RWPE2 (cell line): ENCODE measurements around the gene FLRT1.
A peak's percentile ranks its signal among the peaks of the same experiment; 100 is the strongest.

Experiments
- ATAC-seq: fragments of 200-7000 bp; cut with Tn5 transposase; 3 replicates; pipeline ENCODE4 v1.9.1; 2021; ENCODE audit warnings: low read depth
- DNase-seq: peaks from one replicate; pipeline ENCODE4 v3.0.0-alpha.2; 2020; ENCODE audit warnings: low spot score
- H3K27ac ChIP-seq: fragments of 450-650 bp; 2 replicates; pipeline ENCODE4 v1.5.1; 2017; ENCODE audit warnings: mild to moderate bottlenecking; ENCODE audit not compliant: poor library complexity, severe bottlenecking
- H3K27me3 ChIP-seq: fragments of 250-450 bp; sonication (Bioruptor Pico); 2 replicates; pipeline ENCODE4 v1.5.1; 2021; ENCODE audit warnings: mild to moderate bottlenecking, moderate library complexity; ENCODE audit not compliant: insufficient read depth, poor library complexity, severe bottlenecking
- H3K36me3 ChIP-seq: fragments of 250-450 bp; sonication (Bioruptor Pico); 2 replicates; pipeline ENCODE4 v1.5.1; 2020; ENCODE audit warnings: low read depth, mild to moderate bottlenecking, moderate library complexity
- H3K4me1 ChIP-seq: fragments of 250-450 bp; sonication (Bioruptor Pico); 2 replicates; pipeline ENCODE4 v1.5.1; 2021; ENCODE audit warnings: mild to moderate bottlenecking, moderate library complexity; ENCODE audit not compliant: insufficient read depth, poor library complexity, severe bottlenecking
- H3K4me3 ChIP-seq: fragments of 250-450 bp; sonication (Bioruptor Pico); 2 replicates; pipeline ENCODE4 v1.5.1; 2021; ENCODE audit warnings: mild to moderate bottlenecking, moderate library complexity; ENCODE audit not compliant: severe bottlenecking
- H3K9me3 ChIP-seq: fragments of 250-450 bp; sonication (Bioruptor Pico); 2 replicates; pipeline ENCODE4 v1.5.1; 2021; ENCODE audit warnings: mild to moderate bottlenecking, moderate library complexity; ENCODE audit not compliant: severe bottlenecking
- CTCF ChIP-seq: fragments of 450-650 bp; IDR thresholded peaks from one replicate; pipeline ENCODE4 v1.5.1; 2017; ENCODE audit warnings: mild to moderate bottlenecking, moderate library complexity; ENCODE audit not compliant: poor library complexity, severe bottlenecking

The FLRT1 gene

GRCh38 chr11:64035576-64035975 lies at the start of gene FLRT1:
Gene FLRT1 (plus strand): TSS chr11:64035931. CDS start chr11:64116268, 80,337 bp downstream.
- peaks cover 40% of the 10 kb centered on the region for H3K27me3 ChIP-seq
- ATAC-seq (no peak), DNase-seq (no peak)

GRCh38 chr11:63986156-63986931 lies 49.4 kb upstream of the FLRT1 start, which contains the start of gene OTUB1:
Gene OTUB1 (plus strand): TSS chr11:63986438. CDS start chr11:63986457, 19 bp downstream.
- ATAC-seq = peak; percentile 91
- no peaks in the 10 kb centered on the region for H3K9me3 ChIP-seq
- peaks cover 28% of the 10 kb centered on the region for H3K36me3 ChIP-seq
- peak within 1 kb of the TSS; percentile 81 for H3K4me3 ChIP-seq
- DNase-seq = peak; percentile 96
- no peaks in the 10 kb centered on the region for H3K27me3 ChIP-seq
- TF ChIP-seq CTCF = no peak
- H3K4me1 ChIP-seq = no peaks in the 10 kb centered on the region
- H3K27ac ChIP-seq = peak within 1 kb of the TSS; percentile 77

More at GRCh38 chr11:64035576-64035975, at the start of gene FLRT1:
- no peak for TF ChIP-seq CTCF
- Histone ChIP-seq H3K36me3 (no peaks in the 10 kb centered on the region), H3K4me3 (no peak within 1 kb of the TSS), H3K4me1 (no peaks in the 10 kb centered on the region), H3K9me3 (no peaks in the 10 kb centered on the region), H3K27ac (no peak within 1 kb of the TSS)

GRCh38 chr11:63986932-63987513 lies 48.7 kb upstream of the FLRT1 start:
- peak overlapping the region; percentile 77 for H3K27ac ChIP-seq
- no peaks in the 10 kb centered on the region for H3K9me3 ChIP-seq
- peak overlapping the region; percentile 81 for H3K4me3 ChIP-seq
- no peak for DNase-seq
- ATAC-seq = no peak; the same call in 2 of the 3 replicates
- TF ChIP-seq CTCF = no peak
- no peaks in the 10 kb centered on the region for H3K27me3 ChIP-seq
- H3K36me3 ChIP-seq = peaks cover 32% of the 10 kb centered on the region
- no peaks in the 10 kb centered on the region for H3K4me1 ChIP-seq

- Histone ChIP-seq H3K4me3 (no peak overlapping the region), H3K4me1 (no peaks in the 10 kb centered on the region), H3K9me3 (no peaks in the 10 kb centered on the region), H3K27ac (no peak overlapping the region), H3K27me3 (no peaks in the 10 kb centered on the region), H3K36me3 (peaks cover 53% of the 10 kb centered on the region)
- TF ChIP-seq CTCF = no peak
- DNase-seq = no peak
- ATAC-seq = no peak
Measured at GRCh38 chr11:63991558-63991957, 44.2 kb upstream of the FLRT1 start.

GRCh38 chr11:63993100-63993499 lies 42.6 kb upstream of the FLRT1 start:
- no peaks in the 10 kb centered on the region for H3K27me3 ChIP-seq
- H3K36me3 ChIP-seq = peaks cover 62% of the 10 kb centered on the region
- ATAC-seq (no peak), DNase-seq (no peak)
- H3K27ac ChIP-seq = no peak overlapping the region
- no peaks in the 10 kb centered on the region for H3K4me1 ChIP-seq
- no peak for TF ChIP-seq CTCF
- H3K9me3 ChIP-seq = no peaks in the 10 kb centered on the region
- no peak overlapping the region for H3K4me3 ChIP-seq
